Measurements from ENCODE around the gene AIF1. TPM values are rescaled to one million over a fixed set of nuclear protein-coding genes. Genes with fewer than 3 reads are reported as not detected.

AIF1 gene
- total RNA-seq, 2 experiments from 2014 or later, result 48.0 to 54.2 TPM

GRCh38 chr6:31575952-31576685 lies 38.9 kb upstream of the AIF1 start:
- peak overlapping the region; percentile 90 for H3K4me3 Mint-ChIP-seq
- CTCF ChIA-PET, result interaction anchor here (1.0 to 18.9 kb wide), 13 partner anchors 8 to 350 kb away, joined by 3 to 576 read pairs (median 9); partner anchors contain the start of genes ATP6V1G2, DDX39B, LST1 and LTB
- H3K36me3 Mint-ChIP-seq (ENCODE audit: low read depth), result peaks cover 61% of the 10 kb centered on the region
- H3K27ac Mint-ChIP-seq, result peak overlapping the region; percentile 88
- H3K27me3 Mint-ChIP-seq, result no peaks in the 10 kb centered on the region
- H3K4me1 Mint-ChIP-seq, result peaks cover 86% of the 10 kb centered on the region
- POLR2A ChIA-PET, result interaction anchor here (0.6 to 2.0 kb wide), 11 partner anchors 11 to 254 kb away, joined by 3 to 15 read pairs (median 5); partner anchors contain the start of genes DDX39B and NCR3
- no peaks in the 10 kb centered on the region for H3K9me3 Mint-ChIP-seq
- no peak for DNase-seq

DNA sequence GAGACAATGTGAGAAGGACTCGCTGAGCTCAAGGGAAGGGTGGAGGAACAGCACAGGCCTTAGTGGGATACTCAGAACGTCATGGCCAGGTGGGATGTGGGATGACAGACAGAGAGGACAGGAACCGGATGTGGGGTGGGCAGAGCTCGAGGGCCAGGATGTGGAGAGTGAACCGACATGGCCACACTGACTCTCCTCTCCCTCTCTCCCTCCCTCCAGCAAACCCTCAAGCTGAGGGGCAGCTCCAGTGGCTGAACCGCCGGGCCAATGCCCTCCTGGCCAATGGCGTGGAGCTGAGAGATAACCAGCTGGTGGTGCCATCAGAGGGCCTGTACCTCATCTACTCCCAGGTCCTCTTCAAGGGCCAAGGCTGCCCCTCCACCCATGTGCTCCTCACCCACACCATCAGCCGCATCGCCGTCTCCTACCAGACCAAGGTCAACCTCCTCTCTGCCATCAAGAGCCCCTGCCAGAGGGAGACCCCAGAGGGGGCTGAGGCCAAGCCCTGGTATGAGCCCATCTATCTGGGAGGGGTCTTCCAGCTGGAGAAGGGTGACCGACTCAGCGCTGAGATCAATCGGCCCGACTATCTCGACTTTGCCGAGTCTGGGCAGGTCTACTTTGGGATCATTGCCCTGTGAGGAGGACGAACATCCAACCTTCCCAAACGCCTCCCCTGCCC lies 38.0 kb upstream of the AIF1 start:
- ChIA-PET CTCF (interaction anchor here (0.5 to 18.9 kb wide), 11 partner anchors 9 to 158 kb away, joined by 3 to 576 read pairs (median 7); partner anchors contain the start of genes ATP6V1G2, DDX39B, LST1 and LTB), POLR2A (interaction anchor here (0.9 to 1.6 kb wide), 3 partner anchors 10 to 25 kb away, joined by 3 to 5 read pairs (median 4); no protein-coding TSS in a partner anchor)
- H3K27ac Mint-ChIP-seq, result peak overlapping the region; percentile 88
- H3K36me3 Mint-ChIP-seq (ENCODE audit: low read depth), result peaks cover 68% of the 10 kb centered on the region
- H3K4me3 Mint-ChIP-seq, result peak overlapping the region; percentile 90
- DNase-seq, result peak; percentile 62
- no peaks in the 10 kb centered on the region for H3K27me3 Mint-ChIP-seq
- H3K4me1 Mint-ChIP-seq, result peaks cover 77% of the 10 kb centered on the region
- H3K9me3 Mint-ChIP-seq, result no peaks in the 10 kb centered on the region

- Mint-ChIP-seq H3K4me1 (peaks cover 76% of the 10 kb centered on the region), H3K36me3 (ENCODE audit: low read depth) (peaks cover 72% of the 10 kb centered on the region), H3K4me3 (peak overlapping the region; percentile 90), H3K27me3 (no peaks in the 10 kb centered on the region), H3K9me3 (no peaks in the 10 kb centered on the region), H3K27ac (peak overlapping the region; percentile 88)
- no peak for DNase-seq
- ChIA-PET CTCF (interaction anchor here (0.9 to 18.9 kb wide), 10 partner anchors 10 to 84 kb away, joined by 3 to 576 read pairs (median 8); partner anchors contain the start of genes ATP6V1G2, DDX39B, LST1 and LTB), POLR2A (no interaction called here)
These were observed 37.5 kb upstream of the AIF1 start for GRCh38 chr6:31577579-31577966.

- Mint-ChIP-seq H3K27me3 (no peaks in the 10 kb centered on the region), H3K9me3 (no peaks in the 10 kb centered on the region), H3K4me3 (peak overlapping the region; percentile 94), H3K4me1 (peaks cover 74% of the 10 kb centered on the region), H3K36me3 (ENCODE audit: low read depth) (peaks cover 75% of the 10 kb centered on the region), H3K27ac (peak overlapping the region; percentile 82)
- ChIA-PET POLR2A (interaction anchor here (0.7 kb wide), 1 partner anchor 14 kb away, joined by 9 read pairs; the partner anchor contains the start of gene NCR3), CTCF (interaction anchor here (1.2 to 18.9 kb wide), 9 partner anchors 9 to 38 kb away, joined by 3 to 576 read pairs (median 17); partner anchors contain the start of genes ATP6V1G2, LST1, LTA and LTB)
- DNase-seq, result no peak
These were observed 36.6 kb upstream of the AIF1 start for GRCh38 chr6:31578184-31579118.

DNA sequence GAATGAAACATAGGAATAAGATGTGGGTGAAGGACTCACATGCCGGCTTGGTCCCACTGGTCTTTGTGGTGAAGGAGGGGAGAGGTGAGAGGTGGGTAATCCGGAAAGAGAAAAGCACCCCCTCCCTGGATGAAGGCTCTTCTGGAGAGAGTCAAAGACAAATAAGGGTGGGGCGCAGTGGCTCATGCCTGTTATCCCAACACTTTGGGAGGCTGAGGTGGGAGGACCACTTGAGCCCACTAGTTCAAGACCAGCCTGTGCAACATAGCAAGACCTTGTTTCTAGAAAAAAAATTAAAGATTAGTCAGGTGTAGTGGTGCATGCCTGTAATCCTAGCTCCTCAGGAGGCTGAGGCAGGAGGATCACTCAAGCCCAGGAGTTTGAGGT lies 35.9 kb upstream of the AIF1 start:
- ChIA-PET POLR2A (interaction anchor here (0.7 kb wide), 1 partner anchor 13 kb away, joined by 9 read pairs; the partner anchor contains the start of gene NCR3), CTCF (interaction anchor here (1.2 to 18.9 kb wide), 6 partner anchors 10 to 37 kb away, joined by 3 to 576 read pairs (median 46); partner anchors contain the start of genes ATP6V1G2, LST1, LTA and LTB)
- H3K36me3 Mint-ChIP-seq (ENCODE audit: low read depth), result peaks cover 76% of the 10 kb centered on the region
- DNase-seq, result no peak
- H3K4me3 Mint-ChIP-seq, result peak overlapping the region; percentile 94
- peak overlapping the region; percentile 82 for H3K27ac Mint-ChIP-seq
- no peaks in the 10 kb centered on the region for H3K9me3 Mint-ChIP-seq
- no peaks in the 10 kb centered on the region for H3K27me3 Mint-ChIP-seq
- peaks cover 74% of the 10 kb centered on the region for H3K4me1 Mint-ChIP-seq

DNA sequence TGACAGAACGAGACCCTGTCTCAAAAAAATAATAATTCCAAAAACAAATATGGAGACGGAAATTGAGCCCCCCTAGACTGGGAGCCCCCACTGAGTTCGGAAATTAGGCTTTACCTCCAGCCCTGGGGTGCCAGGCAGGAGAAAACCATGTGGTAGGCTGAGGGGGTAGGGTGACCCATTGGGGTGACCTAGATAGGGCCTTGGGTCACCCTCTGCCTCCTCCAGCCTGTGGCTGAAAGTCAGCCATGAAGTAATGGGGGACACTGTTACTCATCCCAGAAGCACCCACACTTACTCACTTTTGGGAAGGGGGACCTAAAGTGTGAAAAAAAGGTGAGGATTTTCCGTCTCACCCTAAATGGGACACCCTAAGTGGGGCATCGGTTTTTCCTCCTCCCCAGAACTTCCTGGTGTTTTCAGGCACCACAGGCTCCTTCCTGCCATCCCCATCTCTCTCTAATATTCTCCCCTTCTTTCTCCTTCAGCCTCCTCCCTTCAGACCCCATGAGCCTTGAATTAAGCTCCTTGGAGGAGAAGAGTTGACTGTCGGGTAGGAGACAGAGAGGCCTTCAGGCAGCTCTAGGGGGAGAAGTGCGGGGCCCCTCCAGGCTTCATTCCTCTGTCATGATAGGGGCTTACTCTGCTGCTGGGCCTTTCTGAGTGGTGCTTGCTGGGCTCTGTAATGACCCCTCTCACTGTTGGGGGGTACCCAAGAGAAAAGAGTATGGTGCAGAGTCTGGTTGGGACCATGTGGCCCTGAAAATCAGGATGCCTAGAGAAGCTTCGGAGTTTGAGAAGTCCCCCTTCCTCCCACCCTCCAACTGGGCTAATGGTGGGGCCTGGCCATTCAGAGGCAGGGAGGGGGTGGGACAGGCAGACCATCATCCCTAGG lies 35.2 kb upstream of the AIF1 start:
- Mint-ChIP-seq H3K4me3 (peak overlapping the region; percentile 94), H3K9me3 (no peaks in the 10 kb centered on the region), H3K4me1 (peaks cover 73% of the 10 kb centered on the region), H3K36me3 (ENCODE audit: low read depth) (peaks cover 74% of the 10 kb centered on the region), H3K27ac (peak overlapping the region; percentile 94), H3K27me3 (no peaks in the 10 kb centered on the region)
- CTCF ChIA-PET, result interaction anchor here (0.6 to 18.9 kb wide), 16 partner anchors 11 to 264 kb away, joined by 3 to 576 read pairs (median 4); partner anchors contain the start of genes ATP6V1G2, C6orf47, GPANK1 and LST1
- no peak for DNase-seq
- POLR2A ChIA-PET, result interaction anchor here (0.9 to 1.6 kb wide), 2 partner anchors 13 to 20 kb away, joined by 5 to 6 read pairs; partner anchors contain the start of gene NCR3

GRCh38 chr6:31580438-31580740 lies 34.6 kb upstream of the AIF1 start:
- DNase-seq, result no peak
- CTCF ChIA-PET, result interaction anchor here (0.6 to 18.9 kb wide), 16 partner anchors 11 to 263 kb away, joined by 3 to 576 read pairs (median 4); partner anchors contain the start of genes ATP6V1G2, C6orf47, DDX39B and GPANK1
- H3K4me3 Mint-ChIP-seq, result peak overlapping the region; percentile 94
- no peaks in the 10 kb centered on the region for H3K9me3 Mint-ChIP-seq
- peaks cover 73% of the 10 kb centered on the region for H3K36me3 Mint-ChIP-seq (ENCODE audit: low read depth)
- peak overlapping the region; percentile 94 for H3K27ac Mint-ChIP-seq
- H3K27me3 Mint-ChIP-seq, result no peaks in the 10 kb centered on the region
- POLR2A ChIA-PET, result interaction anchor here (0.9 to 1.6 kb wide), 2 partner anchors 13 to 21 kb away, joined by 5 to 6 read pairs; partner anchors contain the start of gene NCR3
- H3K4me1 Mint-ChIP-seq, result peaks cover 73% of the 10 kb centered on the region

DNA sequence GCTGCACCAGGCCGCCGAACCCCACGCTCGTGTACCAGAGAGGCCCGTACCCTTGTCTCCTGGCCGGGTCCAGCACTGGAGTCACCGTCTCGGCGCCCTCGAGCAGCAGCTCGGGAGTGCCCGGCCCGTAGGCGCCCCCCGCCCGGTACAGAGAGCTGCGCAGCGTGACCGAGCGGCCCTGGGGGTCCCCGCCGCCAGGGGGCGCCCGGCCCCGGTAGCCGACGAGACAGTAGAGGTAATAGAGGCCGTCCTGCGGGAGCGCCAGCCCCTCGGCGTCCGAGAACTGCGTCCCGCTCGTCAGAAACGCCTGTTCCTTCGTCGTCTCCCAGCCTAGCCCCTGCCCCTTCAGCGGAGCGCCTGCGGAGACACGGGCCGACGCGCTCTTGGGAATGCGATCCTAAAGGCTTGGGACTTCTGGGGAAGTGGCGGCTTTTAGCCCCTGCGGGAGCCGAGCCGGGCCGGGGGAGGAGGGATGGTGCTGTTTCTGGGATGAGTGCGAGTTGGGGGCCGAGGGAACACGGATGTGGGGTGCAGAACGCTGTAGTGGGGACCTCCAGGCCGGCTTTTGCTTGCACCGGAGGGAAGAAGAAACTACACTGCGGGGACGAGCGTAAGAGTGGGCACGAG lies 34.1 kb upstream of the AIF1 start:
- H3K4me3 Mint-ChIP-seq, result peak overlapping the region; percentile 94
- H3K4me1 Mint-ChIP-seq, result peaks cover 73% of the 10 kb centered on the region
- H3K9me3 Mint-ChIP-seq, result no peaks in the 10 kb centered on the region
- H3K27ac Mint-ChIP-seq, result peak overlapping the region; percentile 94
- CTCF ChIA-PET, result interaction anchor here (0.7 to 30.8 kb wide), 14 partner anchors 1 to 84 kb away, joined by 3 to 576 read pairs (median 5); partner anchors contain the start of genes ATP6V1G2, C6orf47, DDX39B and GPANK1
- no peaks in the 10 kb centered on the region for H3K27me3 Mint-ChIP-seq
- peak; percentile 88 for DNase-seq
- POLR2A ChIA-PET, result interaction anchor here (1.5 to 1.6 kb wide), 2 partner anchors 16 to 22 kb away, joined by 5 to 6 read pairs; no protein-coding TSS in a partner anchor
- peaks cover 71% of the 10 kb centered on the region for H3K36me3 Mint-ChIP-seq (ENCODE audit: low read depth)

GRCh38 chr6:31581434-31582229 lies 33.4 kb upstream of the AIF1 start:
- ChIA-PET CTCF (interaction anchor here (0.7 to 30.8 kb wide), 12 partner anchors 0 to 83 kb away, joined by 3 to 576 read pairs (median 18); partner anchors contain the start of genes ATP6V1G2, DDX39B, GPANK1 and LST1), POLR2A (interaction anchor here (0.6 to 1.5 kb wide), 5 partner anchors 11 to 1390 kb away, joined by 3 to 8 read pairs (median 4); partner anchors contain the start of gene NCR3)
- Mint-ChIP-seq H3K4me3 (peak overlapping the region; percentile 94), H3K27me3 (no peaks in the 10 kb centered on the region), H3K36me3 (ENCODE audit: low read depth) (peaks cover 64% of the 10 kb centered on the region), H3K9me3 (no peaks in the 10 kb centered on the region), H3K4me1 (peaks cover 73% of the 10 kb centered on the region), H3K27ac (peak overlapping the region; percentile 94)
- DNase-seq, result no peak
